ENCODE results near the gene CDK11B.

The CDK11B gene

GRCh38 chr1:1627829-1628753 lies 30.7 kb downstream of the CDK11B start:
- DNase-seq (ENCODE audit: low read depth in 2 of 2) = no peak

GRCh38 chr1:1627261-1627828 lies 31.5 kb downstream of the CDK11B start:
- no peak for DNase-seq (ENCODE audit: low read depth in 2 of 2)

GRCh38 chr1:1626207-1627141 lies 32.3 kb downstream of the CDK11B start:
- no peak for DNase-seq (ENCODE audit: low read depth in 2 of 2)

- no peak for DNase-seq (ENCODE audit: low read depth in 2 of 2)
Observed at GRCh38 chr1:1625824-1626206, 33.0 kb downstream of the CDK11B start.

GRCh38 chr1:1625404-1625775 lies 33.4 kb downstream of the CDK11B start:
- no peak for DNase-seq (ENCODE audit: low read depth in 2 of 2)

GRCh38 chr1:1624443-1625403 lies 34.1 kb downstream of the CDK11B start:
- DNase-seq (ENCODE audit: low read depth in 2 of 2) = no peak

GRCh38 chr1:1623631-1624442 lies 35.0 kb downstream of the CDK11B start:
- DNase-seq (ENCODE audit: low read depth in 2 of 2) = no peak

GRCh38 chr1:1623181-1623630 lies 35.6 kb downstream of the CDK11B start:
- no peak for DNase-seq (ENCODE audit: low read depth in 2 of 2)

- DNase-seq (ENCODE audit: low read depth in 2 of 2) = no peak
Observed at GRCh38 chr1:1622788-1623094, 36.1 kb downstream of the CDK11B start.

GRCh38 chr1:1622010-1622787 lies 36.6 kb downstream of the CDK11B start:
- DNase-seq (ENCODE audit: low read depth in 2 of 2) = no peak

GRCh38 chr1:1621173-1622009 lies 37.4 kb downstream of the CDK11B start:
- DNase-seq (ENCODE audit: low read depth in 2 of 2) = no peak

GRCh38 chr1:1620433-1621139 lies 38.2 kb downstream of the CDK11B start:
- DNase-seq (ENCODE audit: low read depth in 2 of 2) = no peak

- DNase-seq (ENCODE audit: low read depth in 2 of 2) = no peak
Observed at GRCh38 chr1:1619917-1620361, 38.9 kb downstream of the CDK11B start.

GRCh38 chr1:1618396-1619068 lies 40.3 kb downstream of the CDK11B start:
- DNase-seq (ENCODE audit: low read depth in 2 of 2) = no peak

- DNase-seq (ENCODE audit: low read depth in 2 of 2) = no peak
Observed at GRCh38 chr1:1617925-1618324, 40.9 kb downstream of the CDK11B start.

GRCh38 chr1:1617516-1617915 lies 41.3 kb downstream of the CDK11B start:
- DNase-seq (ENCODE audit: low read depth in 2 of 2) = no peak

GRCh38 chr1:1616838-1617237 lies 42.0 kb downstream of the CDK11B start:
- no peak for DNase-seq (ENCODE audit: low read depth in 2 of 2)

All from activated CD8-positive, alpha-beta memory T cell treated with anti-CD3 and anti-CD28 coated beads for 4 hours (primary cell).